H9 (cell line): ENCODE data around the gene TTC13. TPM values are rescaled to one million over a fixed set of nuclear protein-coding genes. Genes with fewer than 3 reads are reported as not detected.

Source experiments
- DNase-seq: peaks from one replicate; pipeline ENCODE4 v3.0.0-alpha.2; 2017
- H2AFZ ChIP-seq: one replicate; pipeline ENCODE4 v1.6.1; 2013; ENCODE audit warnings: mild to moderate bottlenecking, low read length, control low read depth, moderate library complexity
- H2AK5ac ChIP-seq: 2 replicates; pipeline ENCODE4 v1.6.1; 2013; ENCODE audit warnings: low read length, control low read depth, mixed read lengths; ENCODE audit not compliant: insufficient read length
- H2BK120ac ChIP-seq: one replicate; pipeline ENCODE4 v1.6.1; 2013; ENCODE audit warnings: low read depth, mild to moderate bottlenecking, low read length, control low read depth, inconsistent platforms; ENCODE audit not compliant: poor library complexity, severe bottlenecking
- H2BK12ac ChIP-seq: 2 replicates; pipeline ENCODE4 v1.6.1; 2013; ENCODE audit warnings: low read length, control low read depth, mixed read lengths, low read depth; ENCODE audit not compliant: insufficient read length
- H2BK15ac ChIP-seq: 2 replicates; pipeline ENCODE4 v1.6.1; 2013; ENCODE audit warnings: low read depth, low read length, control low read depth
- H2BK20ac ChIP-seq: one replicate; pipeline ENCODE4 v1.6.1; 2013; ENCODE audit warnings: low read depth, mild to moderate bottlenecking, low read length, control low read depth, inconsistent platforms; ENCODE audit not compliant: poor library complexity, severe bottlenecking
- H2BK5ac ChIP-seq: 2 replicates; pipeline ENCODE4 v1.6.1; 2013; ENCODE audit warnings: low read length, control low read depth, mixed read lengths; ENCODE audit not compliant: insufficient read length
- H3K14ac ChIP-seq: 2 replicates; pipeline ENCODE4 v1.6.1; 2013; ENCODE audit warnings: low read length, control low read depth; ENCODE audit not compliant: insufficient read depth
- H3K18ac ChIP-seq: 2 replicates; pipeline ENCODE4 v1.6.1; 2013; ENCODE audit warnings: low read depth, mild to moderate bottlenecking, mixed read lengths, low read length, control low read depth; ENCODE audit not compliant: insufficient read length
- H3K23ac ChIP-seq: 2 replicates; pipeline ENCODE4 v1.6.1; 2013; ENCODE audit warnings: low read length, control low read depth, mixed read lengths, low read depth; ENCODE audit not compliant: insufficient read length
- H3K23me2 ChIP-seq: 2 replicates; pipeline ENCODE4 v1.6.1; 2013; ENCODE audit warnings: low read depth, mild to moderate bottlenecking, mixed read lengths, low read length, control low read depth; ENCODE audit not compliant: insufficient read length, poor library complexity, severe bottlenecking
- H3K27ac ChIP-seq: 2 replicates; pipeline ENCODE4 v1.5.1; 2013; ENCODE audit warnings: low read length, control low read depth, mixed read lengths, low read depth; ENCODE audit not compliant: insufficient read length
- H3K27me3 ChIP-seq: 2 replicates; pipeline ENCODE4 v1.6.1; 2013; ENCODE audit warnings: low read length, control low read depth, inconsistent platforms; ENCODE audit not compliant: insufficient read depth
- H3K4ac ChIP-seq: 2 replicates; pipeline ENCODE4 v1.6.1; 2013; ENCODE audit warnings: low read depth, mild to moderate bottlenecking, control low read depth, inconsistent platforms, low read length, moderate library complexity
- H3K4me1 ChIP-seq: 2 replicates; pipeline ENCODE4 v1.6.1; 2013; ENCODE audit warnings: low read length, control low read depth, inconsistent platforms; ENCODE audit not compliant: insufficient read depth
- H3K4me2 ChIP-seq: 2 replicates; pipeline ENCODE4 v1.6.1; 2013; ENCODE audit warnings: low read length, control low read depth, mixed read lengths; ENCODE audit not compliant: insufficient read length, insufficient read depth
- H3K56ac ChIP-seq: 2 replicates; pipeline ENCODE4 v1.6.1; 2013; ENCODE audit warnings: low read depth, mild to moderate bottlenecking, mixed read lengths, low read length, control low read depth; ENCODE audit not compliant: insufficient read length
- H3K79me1 ChIP-seq: 2 replicates; pipeline ENCODE4 v1.6.1; 2013; ENCODE audit warnings: low read depth, mild to moderate bottlenecking, moderate library complexity, low read length, control low read depth, inconsistent platforms; ENCODE audit not compliant: insufficient read depth, poor library complexity, severe bottlenecking
- H3K79me2 ChIP-seq: 2 replicates; pipeline ENCODE4 v1.6.1; 2013; ENCODE audit warnings: low read length, control low read depth, inconsistent platforms; ENCODE audit not compliant: insufficient read depth
- H3K9ac ChIP-seq: 2 replicates; pipeline ENCODE4 v1.6.1; 2013; ENCODE audit warnings: low read length, control low read depth, mixed read lengths; ENCODE audit not compliant: insufficient read length; ENCODE audit errors: extremely low read depth
- H3K9me3 ChIP-seq: one replicate; pipeline ENCODE4 v1.6.1; 2013; ENCODE audit warnings: low read depth, low read length, inconsistent platforms; ENCODE audit not compliant: control insufficient read depth
- H3T11ph ChIP-seq: one replicate; pipeline ENCODE4 v1.6.1; 2013; ENCODE audit warnings: mild to moderate bottlenecking, low read length, control low read depth, inconsistent platforms
- H4K20me1 ChIP-seq: one replicate; pipeline ENCODE4 v1.6.1; 2013; ENCODE audit not compliant: control insufficient read depth, insufficient read length, insufficient read depth
- H4K5ac ChIP-seq: 2 replicates; pipeline ENCODE4 v1.6.1; 2013; ENCODE audit warnings: low read depth, mild to moderate bottlenecking, mixed read lengths, low read length, control low read depth; ENCODE audit not compliant: insufficient read length
- H4K8ac ChIP-seq: replicated peaks from 2 replicates; pipeline ENCODE4 v1.6.1; 2013; ENCODE audit warnings: low read length, control low read depth, mixed read lengths, low read depth; ENCODE audit not compliant: insufficient read length
- H4K91ac ChIP-seq: 2 replicates; pipeline ENCODE4 v1.6.1; 2013; ENCODE audit warnings: low read depth, mild to moderate bottlenecking, moderate library complexity, mixed read lengths, low read length, control low read depth; ENCODE audit not compliant: insufficient read length
- H3K27ac Mint-ChIP-seq, 3 experiments: 2 replicates in 2 of 3; 3 replicates in 1 of 3; pipeline ENCODE4 v1.8.0; 2020 to 2021; ENCODE audit warnings: mixed read lengths in 3 of 3, mild to moderate bottlenecking in 1 of 3, moderate library complexity in 1 of 3
- H3K27me3 Mint-ChIP-seq: 2 replicates; pipeline ENCODE4 v1.8.0; 2021; ENCODE audit warnings: low read depth, mild to moderate bottlenecking, moderate library complexity, mixed read lengths
- H3K36me3 Mint-ChIP-seq, 3 experiments: 2 replicates in 2 of 3; 3 replicates in 1 of 3; pipeline ENCODE4 v1.8.0; 2020 to 2021; ENCODE audit warnings: low read depth in 3 of 3, mixed read lengths in 3 of 3; ENCODE audit not compliant: insufficient read depth in 1 of 3
- H3K4me1 Mint-ChIP-seq, 2 experiments: 2 replicates each; pipeline ENCODE4 v1.8.0; 2020; ENCODE audit warnings: mixed read lengths in 2 of 2
- H3K4me3 Mint-ChIP-seq, 2 experiments: 2 replicates in 1 of 2; 3 replicates in 1 of 2; pipeline ENCODE4 v1.8.0; 2020 to 2021; ENCODE audit warnings: mild to moderate bottlenecking in 2 of 2, mixed read lengths in 2 of 2, moderate library complexity in 1 of 2
- H3K9me3 Mint-ChIP-seq, 2 experiments: 2 replicates in 1 of 2; 3 replicates in 1 of 2; pipeline ENCODE4 v1.8.0; 2020; ENCODE audit warnings: mild to moderate bottlenecking in 2 of 2, mixed read lengths in 2 of 2, moderate library complexity in 1 of 2
- CTCF ChIP-seq: fragments of 200-600 bp; sonication (generic); conservative IDR thresholded peaks from 3 replicates; pipeline ENCODE4 v1.8.0; 2021; ENCODE audit warnings: antibody characterized with exemption, mild to moderate bottlenecking
- WGBS: extraction: QIAGEN DNeasy Blood & Tissue Kit; methylation state at CpG from one replicate; pipeline ENCODE4 v1.1.7; 2013; ENCODE audit warnings: missing lambda C conversion rate, low lambda C conversion rate, mixed read lengths; ENCODE audit not compliant: insufficient read length; ENCODE audit errors: extremely low coverage; 5-methylcytosine and 5-hydroxymethylcytosine counted together
- total RNA-seq: library from RNA; stranded (reverse); gene quantifications from 2 replicates; pipeline ENCODE4 v1.2.1, GENCODE V29; 2021

The TTC13 gene
- total RNA-seq, 1 experiment from 2014 or later: 7.6 TPM

- Histone ChIP-seq H3K56ac (no peak overlapping the region), H3K18ac (no peak overlapping the region), H4K91ac (no peak overlapping the region), H3K23ac (no peak overlapping the region), H4K8ac (no peak overlapping the region), H3K4me1 (no peaks in the 10 kb centered on the region), H2BK15ac (no peak overlapping the region), H2BK120ac (no peak overlapping the region), H2BK20ac (no peak overlapping the region), H3K79me2 (no peaks in the 10 kb centered on the region), H2BK12ac (no peak overlapping the region), H3K14ac (no peak overlapping the region), H3K23me2 (peaks cover 9% of the 10 kb centered on the region), H2AFZ (no peak overlapping the region), H3K4me2 (peak overlapping the region; percentile 61), H3K27me3 (peaks cover 23% of the 10 kb centered on the region), H3K9me3 (no peaks in the 10 kb centered on the region), H2BK5ac (no peak overlapping the region), H2AK5ac (no peak overlapping the region), H3T11ph (no peak overlapping the region), H4K5ac (no peak overlapping the region), H3K9ac (peak overlapping the region; percentile 26), H3K27ac (no peak overlapping the region), H3K79me1 (no peaks in the 10 kb centered on the region), H3K4ac (no peak overlapping the region), H4K20me1 (no peaks in the 10 kb centered on the region)
- H3K4me3 Mint-ChIP-seq: peak overlapping the region; percentile 77 to 88
- peaks cover 15 to 16% of the 10 kb centered on the region in 2 experiments for H3K4me1 Mint-ChIP-seq
- peaks cover 0 to 2% (median 0%) of the 10 kb centered on the region in 3 experiments; a peak in 1 of 7 replicates for H3K36me3 Mint-ChIP-seq
- H3K27me3 Mint-ChIP-seq: peaks cover 26% of the 10 kb centered on the region
- WGBS: no CpG with 5 or more reads among the region's 52 CpGs
- H3K9me3 Mint-ChIP-seq: no peaks in the 10 kb centered on the region
- DNase-seq: peak; percentile 37
- no peak for TF ChIP-seq CTCF
- H3K27ac Mint-ChIP-seq: no peak overlapping the region
Observed at GRCh38 chr1:230977761-230978490, 735 bp downstream of the TTC13 start.
